GM18873 (cell line): ENCODE data around the gene RMI1.

Experiments
- ATAC-seq: cut with Tn5 transposase; IDR thresholded peaks from one replicate; pipeline ENCODE4 v1.9.1; 2021; ENCODE audit warnings: mild to moderate bottlenecking, moderate library complexity, moderate number of reproducible peaks; ENCODE audit not compliant: unreplicated experiment, low FRiP score

The RMI1 gene

GRCh38 chr9:83966209-83966582 is 14.4 kb upstream of the RMI1 start:
- ATAC-seq = no peak

- ATAC-seq = no peak
These were observed 13.5 kb upstream of the RMI1 start for GRCh38 chr9:83967073-83967472.

GRCh38 chr9:83969602-83970001 is 11.0 kb upstream of the RMI1 start:
- ATAC-seq = no peak

GRCh38 chr9:83971485-83971884 is 9.1 kb upstream of the RMI1 start:
- no peak for ATAC-seq

GRCh38 chr9:83972286-83972685 is 8.3 kb upstream of the RMI1 start:
- no peak for ATAC-seq

- no peak for ATAC-seq
These were observed 5.3 kb upstream of the RMI1 start for GRCh38 chr9:83975300-83975699.

GRCh38 chr9:83976372-83976771 is 4.2 kb upstream of the RMI1 start:
- ATAC-seq = no peak

GRCh38 chr9:83977196-83977595 is 3.4 kb upstream of the RMI1 start:
- no peak for ATAC-seq

GRCh38 chr9:83978992-83979811 is 1.4 kb upstream of the RMI1 start:
- no peak for ATAC-seq

GRCh38 chr9:83979812-83980394 is 702 bp upstream of the RMI1 start, which contains the start of gene HNRNPK:
HNRNPK (minus strand) TSS chr9:83980215; CDS start chr9:83978252, 1,963 bp downstream.
- ATAC-seq = peak; percentile 83

- ATAC-seq = peak; percentile 19
These were observed 694 bp downstream of the RMI1 start for GRCh38 chr9:83981126-83981871.

GRCh38 chr9:83986195-83986594 is 5.6 kb downstream of the RMI1 start:
- ATAC-seq = no peak

GRCh38 chr9:83986765-83987401 is 6.3 kb downstream of the RMI1 start:
- no peak for ATAC-seq

- no peak for ATAC-seq
These were observed 6.8 kb downstream of the RMI1 start for GRCh38 chr9:83987402-83987791.

- no peak for ATAC-seq
These were observed 7.8 kb downstream of the RMI1 start for GRCh38 chr9:83988411-83988810.

GRCh38 chr9:83991355-83991754 is 10.8 kb downstream of the RMI1 start:
- no peak for ATAC-seq

GRCh38 chr9:83992407-83992806 is 11.8 kb downstream of the RMI1 start:
- ATAC-seq = no peak

GRCh38 chr9:83992901-83993300 is 12.3 kb downstream of the RMI1 start:
- ATAC-seq = no peak

- no peak for ATAC-seq
These were observed 15.5 kb downstream of the RMI1 start for GRCh38 chr9:83996126-83996525.

GRCh38 chr9:83999141-83999918 is 18.7 kb downstream of the RMI1 start:
- ATAC-seq = no peak
